HepG2 (cell line): Measurements from ENCODE around the gene AKTIP. TPM values are rescaled to one million over a fixed set of nuclear protein-coding genes. Genes with fewer than 3 reads are reported as not detected.

Experiments
- AKAP8 ChIP-seq: sonication (generic); formaldehyde crosslinking; IDR thresholded peaks from 2 replicates; pipeline ENCODE4 v1.5.1; 2020; ENCODE audit warnings: mild to moderate bottlenecking, missing genetic modification reagents
- ARNT2 ChIP-seq: sonication (generic); formaldehyde crosslinking; IDR thresholded peaks from 2 replicates; pipeline ENCODE4 v1.8.0; 2022; ENCODE audit warnings: mild to moderate bottlenecking, low read depth, missing genetic modification reagents, moderate library complexity
- CTCF ChIP-seq: sonication (generic); formaldehyde crosslinking; IDR thresholded peaks from 2 replicates; pipeline ENCODE4 v1.5.0; 2020; ENCODE audit warnings: mild to moderate bottlenecking, missing genetic modification reagents, moderate library complexity
- FUBP1 ChIP-seq: sonication (generic); formaldehyde crosslinking; IDR thresholded peaks from 2 replicates; pipeline ENCODE4 v1.5.1; 2020; ENCODE audit warnings: missing genetic modification reagents, mild to moderate bottlenecking, borderline replicate concordance
- GABPA ChIP-seq, 2 experiments: IDR thresholded peaks; 2 replicates each; pipeline ENCODE4 v1.6.1; 2011 to 2016; ENCODE audit warnings: low read depth in 2 of 2, low read length in 1 of 2, missing biosample characterization in 1 of 2, missing genetic modification characterization in 1 of 2
- HOXA3 ChIP-seq: sonication (generic); formaldehyde crosslinking; IDR thresholded peaks from 2 replicates; pipeline ENCODE4 v1.5.0; 2020; ENCODE audit warnings: missing genetic modification reagents
- HOXA5 ChIP-seq: sonication (generic); formaldehyde crosslinking; IDR thresholded peaks from 2 replicates; pipeline ENCODE4 v1.4.0; 2020; ENCODE audit warnings: missing genetic modification reagents
- MAZ ChIP-seq, 2 experiments: sonication (generic) in 1 of 2; formaldehyde crosslinking in 1 of 2; IDR thresholded peaks; 2 replicates each; pipeline versions ENCODE4 v1.5.0 to v1.6.1; 2012 to 2020; ENCODE audit warnings: low read depth in 2 of 2, mild to moderate bottlenecking in 2 of 2, borderline replicate concordance in 1 of 2, improper control_type of control experiment in 1 of 2, low read length in 1 of 2, missing genetic modification reagents in 1 of 2, moderate library complexity in 1 of 2
- PHF5A ChIP-seq: IDR thresholded peaks from one replicate; pipeline ENCODE4 v1.6.1; 2018; ENCODE audit warnings: low read depth, missing genetic modification reagents; ENCODE audit not compliant: unreplicated experiment
- PRDM15 ChIP-seq: sonication (generic); formaldehyde crosslinking; IDR thresholded peaks from 2 replicates; pipeline ENCODE4 v1.4.0; 2020; ENCODE audit warnings: missing genetic modification reagents
- TFAP4 ChIP-seq: sonication (generic); IDR thresholded peaks from 2 replicates; pipeline ENCODE4 v1.6.1; 2016; ENCODE audit warnings: low read depth, borderline replicate concordance
- ZBTB7A ChIP-seq: sonication (generic); formaldehyde crosslinking; IDR thresholded peaks from 2 replicates; pipeline ENCODE4 v1.8.0; 2022; ENCODE audit warnings: mild to moderate bottlenecking, missing genetic modification reagents
- ZC3H4 ChIP-seq: sonication (generic); formaldehyde crosslinking; IDR thresholded peaks from 2 replicates; pipeline ENCODE4 v1.4.0; 2020; ENCODE audit warnings: missing genetic modification reagents, borderline replicate concordance
- ZNF124 ChIP-seq: sonication (generic); formaldehyde crosslinking; IDR thresholded peaks from 2 replicates; pipeline ENCODE4 v1.4.0; 2020; ENCODE audit warnings: missing genetic modification reagents
- ZNF430 ChIP-seq: sonication (generic); formaldehyde crosslinking; IDR thresholded peaks from 2 replicates; pipeline ENCODE4 v1.9.0; 2021; ENCODE audit warnings: mild to moderate bottlenecking, missing genetic modification reagents
- ZNF567 ChIP-seq: sonication (generic); formaldehyde crosslinking; IDR thresholded peaks from 2 replicates; pipeline ENCODE4 v1.8.1; 2023; ENCODE audit warnings: mild to moderate bottlenecking, missing genetic modification reagents, borderline replicate concordance
- ZNF800 ChIP-seq: sonication (generic); formaldehyde crosslinking; IDR thresholded peaks from 2 replicates; pipeline ENCODE4 v1.4.0; 2020; ENCODE audit warnings: missing genetic modification reagents
- polyA plus RNA-seq, 8 experiments: library from polyadenylated mRNA; depleted of rRNA in 3 of 8; stranded (reverse) in 7 of 8; unstranded in 1 of 8; fragments of >200 nt; fragmentation: Illumina TruSeq in 4 of 8; extraction: Trizol in 4 of 8; gene quantifications; 2 replicates each; pipeline versions ENCODE4 v1.2.1 to v1.2.3, GENCODE V29; 2011 to 2016; ENCODE audit warnings: low read depth in 4 of 8, missing spikeins in 1 of 8, mixed read lengths in 1 of 8; ENCODE audit not compliant: insufficient read depth in 1 of 8
- total RNA-seq, 5 experiments: library from RNA; depleted of rRNA; stranded (reverse); fragments of >200 nt; fragmentation: Illumina TruSeq; extraction: Trizol; gene quantifications; 2 replicates each; pipeline ENCODE4 v1.2.3, GENCODE V29; 2016; ENCODE audit warnings: low read depth in 1 of 5

The AKTIP gene
- total and polyA plus RNA-seq, 2 of the 13 experiments (the other 11 are each of a cell fraction or from before 2014, with no cell fraction given): 28.8 to 49.0 TPM

- TF ChIP-seq CTCF (CRISPR knock-in tag) (peak; percentile 28; the same call in 1 of the 2 replicates), PRDM15 (CRISPR knock-in tag) (peak; percentile 88; the same call in 1 of the 2 replicates), HOXA3 (CRISPR knock-in tag) (0 out of 2 replicates have a peak, but pooled peaks have one; percentile 9), TFAP4 (0 out of 2 replicates have a peak, but pooled peaks have one; percentile 10), MAZ (IDR thresholded peaks at IDR 0.05; ENCODE audit: borderline replicate concordance, low read depth, low read length) (no peak), MAZ (CRISPR knock-in tag; IDR thresholded peaks at IDR 0.05; ENCODE audit: low read depth) (0 out of 2 replicates have a peak, but pooled peaks have one; percentile 25), ZNF124 (CRISPR knock-in tag) (no peak), ZNF567 (0 out of 2 replicates have a peak, but pooled peaks have one; percentile 11), PHF5A (CRISPR knock-in tag) (peak; percentile 30), HOXA5 (CRISPR knock-in tag) (no peak), GABPA (IDR thresholded peaks at IDR 0.05; ENCODE audit: low read depth, low read length) (no peak), GABPA (CRISPR knock-in tag; IDR thresholded peaks at IDR 0.05; ENCODE audit: low read depth) (0 out of 2 replicates have a peak, but pooled peaks have one; percentile 19), ZNF800 (CRISPR knock-in tag) (no peak), ZBTB7A (CRISPR knock-in tag) (0 out of 2 replicates have a peak, but pooled peaks have one; percentile 36), ZC3H4 (CRISPR knock-in tag) (0 out of 2 replicates have a peak, but pooled peaks have one; percentile 64), FUBP1 (CRISPR knock-in tag) (no peak), AKAP8 (CRISPR knock-in tag) (0 out of 2 replicates have a peak, but pooled peaks have one; percentile 48), ARNT2 (0 out of 2 replicates have a peak, but pooled peaks have one; percentile 26), ZNF430 (CRISPR knock-in tag) (peak; percentile 61; the same call in 1 of the 2 replicates)
Measured at GRCh38 chr16:53503991-53504663, 1.1 kb upstream of the AKTIP start (continued).
